ENCODE measurements around the gene SSX2IP.
A peak's percentile ranks its signal among the peaks of the same experiment; 100 is the strongest.
"Not testable (repeated sequence)": the region's sequence is repeated elsewhere in the genome, so short reads cannot be mapped to it uniquely, and the experiment has no call there.

SSX2IP gene, protein sequence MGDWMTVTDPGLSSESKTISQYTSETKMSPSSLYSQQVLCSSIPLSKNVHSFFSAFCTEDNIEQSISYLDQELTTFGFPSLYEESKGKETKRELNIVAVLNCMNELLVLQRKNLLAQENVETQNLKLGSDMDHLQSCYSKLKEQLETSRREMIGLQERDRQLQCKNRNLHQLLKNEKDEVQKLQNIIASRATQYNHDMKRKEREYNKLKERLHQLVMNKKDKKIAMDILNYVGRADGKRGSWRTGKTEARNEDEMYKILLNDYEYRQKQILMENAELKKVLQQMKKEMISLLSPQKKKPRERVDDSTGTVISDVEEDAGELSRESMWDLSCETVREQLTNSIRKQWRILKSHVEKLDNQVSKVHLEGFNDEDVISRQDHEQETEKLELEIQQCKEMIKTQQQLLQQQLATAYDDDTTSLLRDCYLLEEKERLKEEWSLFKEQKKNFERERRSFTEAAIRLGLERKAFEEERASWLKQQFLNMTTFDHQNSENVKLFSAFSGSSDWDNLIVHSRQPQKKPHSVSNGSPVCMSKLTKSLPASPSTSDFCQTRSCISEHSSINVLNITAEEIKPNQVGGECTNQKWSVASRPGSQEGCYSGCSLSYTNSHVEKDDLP

DNA sequence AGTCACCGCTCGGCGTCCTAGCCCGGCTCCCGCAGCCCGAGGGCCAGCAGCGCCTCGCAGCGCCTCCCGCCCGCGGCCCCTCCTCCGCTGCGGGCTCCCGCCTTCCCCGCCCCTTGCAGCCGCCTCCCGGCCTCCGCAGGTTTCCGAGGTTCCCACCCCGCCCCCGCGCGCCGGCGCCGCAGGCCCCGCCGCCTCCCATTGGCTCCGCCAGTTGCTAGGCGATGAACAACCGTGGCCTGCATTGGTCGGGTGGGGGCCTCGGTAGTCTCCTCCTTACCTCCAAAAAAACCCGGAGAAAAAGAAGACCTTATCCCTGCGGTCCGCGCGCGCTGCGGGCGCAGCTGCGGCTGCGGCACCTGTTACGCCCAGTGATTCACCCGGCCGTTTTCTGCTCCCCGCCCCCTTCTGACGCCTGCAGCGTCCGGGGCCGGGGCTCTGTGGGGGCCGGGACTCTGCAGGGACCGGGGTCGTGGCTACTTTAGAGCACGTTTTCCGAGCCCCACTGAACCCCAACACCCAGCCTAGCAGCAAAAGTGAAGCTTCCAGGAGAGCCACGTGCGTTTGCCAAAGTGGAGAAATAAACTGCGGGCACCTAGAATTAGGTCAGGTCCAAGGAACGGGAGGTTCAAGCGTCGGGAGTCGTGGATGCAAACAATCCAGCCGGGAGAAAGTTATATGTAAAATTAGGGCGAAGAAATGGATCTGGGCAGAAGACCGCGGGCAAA, at the start of gene SSX2IP:
TSS of gene SSX2IP (minus strand) at position 65 of the 725 bp plus-strand sequence. CDS start 19,242 bp downstream, outside the sequence.
- DNase-seq (ENCODE audit: low spot score) = peak; percentile 99

DNA sequence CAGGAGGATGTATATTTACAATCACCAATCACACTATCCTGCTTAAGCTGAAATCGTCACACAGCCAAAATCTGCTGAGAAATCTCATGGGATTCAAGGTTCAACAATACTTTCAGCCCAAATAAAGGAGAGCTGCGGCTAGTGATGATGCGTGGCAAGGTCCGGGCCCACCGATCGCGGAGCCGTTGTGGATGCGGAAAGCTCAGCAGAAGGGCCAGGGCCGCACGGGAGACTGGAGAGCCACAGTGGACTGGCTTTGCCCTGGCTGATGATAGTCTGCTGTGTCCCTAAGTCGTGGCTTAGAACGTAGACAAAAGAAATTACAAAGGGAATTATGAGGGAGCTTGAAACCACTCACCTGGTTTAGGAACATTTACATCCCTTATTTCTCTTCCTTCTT, 48.0 kb upstream of the SSX2IP start:
- DNase-seq (ENCODE audit: low spot score) = no peak

DNA sequence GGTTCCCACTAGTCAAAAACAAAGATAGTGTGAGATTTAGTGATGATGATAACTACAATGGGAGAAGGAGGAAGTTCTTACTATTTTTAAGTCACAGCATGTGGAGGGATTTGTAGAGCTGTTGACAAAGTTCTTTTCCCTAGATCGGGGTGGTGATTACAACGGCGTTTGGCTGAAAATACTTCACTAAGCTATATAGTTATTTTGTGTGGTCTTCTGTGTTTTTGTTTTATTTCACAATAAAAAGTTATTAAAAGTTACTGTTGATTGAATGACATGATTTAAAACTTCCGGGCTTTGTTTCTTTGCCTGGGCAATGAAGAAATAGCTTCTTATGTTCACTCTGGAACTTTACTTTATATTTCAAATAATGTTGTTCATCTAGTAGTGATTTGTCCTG, 47.3 kb upstream of the SSX2IP start:
- no peak for DNase-seq (ENCODE audit: low spot score)

DNA sequence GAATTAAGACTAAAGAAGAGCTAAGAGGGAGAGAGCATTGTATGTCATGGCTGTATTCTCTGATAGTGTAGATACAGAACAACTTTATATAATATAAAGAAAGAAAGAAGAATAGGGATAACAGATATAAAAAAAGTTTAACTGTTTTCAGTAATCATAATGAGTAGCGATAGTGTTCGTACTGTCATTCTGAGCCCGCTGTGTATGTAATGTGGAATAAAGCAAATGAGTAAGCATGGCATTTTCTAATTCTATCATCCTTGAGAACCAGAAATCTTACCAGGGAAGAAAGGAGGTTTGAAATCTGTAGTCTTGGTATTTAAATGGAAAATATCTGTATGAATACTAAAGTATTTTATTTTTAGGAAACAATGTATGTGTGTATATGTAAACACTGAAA, 46.7 kb upstream of the SSX2IP start:
- DNase-seq (ENCODE audit: low spot score) = no peak

DNA sequence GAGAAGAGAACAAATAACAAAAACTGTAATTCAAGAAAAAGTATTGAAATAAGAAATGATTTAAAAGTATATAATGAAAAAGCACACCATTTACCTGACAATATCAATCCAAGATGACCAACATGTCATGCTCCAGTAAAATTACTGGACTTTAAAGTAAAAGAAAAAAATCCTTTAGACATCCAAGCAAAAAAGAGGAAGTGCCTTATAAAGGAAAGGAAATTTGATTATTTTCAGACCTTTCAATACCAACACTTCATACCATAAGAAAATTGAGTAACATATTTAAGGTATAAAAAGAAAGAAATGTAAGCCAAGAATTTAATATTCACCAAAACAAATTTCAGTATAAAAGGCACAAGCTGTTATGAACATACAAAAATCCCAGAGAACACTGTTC, 46.2 kb upstream of the SSX2IP start:
- no peak for DNase-seq (ENCODE audit: low spot score)

DNA sequence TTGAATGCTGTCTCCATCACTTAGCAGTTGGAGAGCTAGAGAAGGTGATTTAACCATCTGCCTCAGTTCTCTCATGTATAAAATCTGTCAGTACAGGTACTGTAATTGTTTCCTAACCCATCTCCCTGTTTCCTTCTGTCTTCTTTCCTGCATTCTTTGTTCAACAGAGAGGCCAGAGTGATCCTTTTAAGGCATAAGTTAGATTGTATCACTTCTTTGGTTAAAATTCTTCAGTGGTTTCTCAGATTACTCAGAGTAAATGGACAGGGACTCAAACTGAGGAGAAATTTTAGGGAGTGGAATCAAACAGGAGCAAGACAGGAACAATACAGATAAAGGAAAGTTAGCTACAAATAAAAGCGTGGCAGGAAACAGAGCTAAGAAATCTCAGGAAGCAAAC, 45.2 kb upstream of the SSX2IP start:
- no peak for DNase-seq (ENCODE audit: low spot score)

DNA sequence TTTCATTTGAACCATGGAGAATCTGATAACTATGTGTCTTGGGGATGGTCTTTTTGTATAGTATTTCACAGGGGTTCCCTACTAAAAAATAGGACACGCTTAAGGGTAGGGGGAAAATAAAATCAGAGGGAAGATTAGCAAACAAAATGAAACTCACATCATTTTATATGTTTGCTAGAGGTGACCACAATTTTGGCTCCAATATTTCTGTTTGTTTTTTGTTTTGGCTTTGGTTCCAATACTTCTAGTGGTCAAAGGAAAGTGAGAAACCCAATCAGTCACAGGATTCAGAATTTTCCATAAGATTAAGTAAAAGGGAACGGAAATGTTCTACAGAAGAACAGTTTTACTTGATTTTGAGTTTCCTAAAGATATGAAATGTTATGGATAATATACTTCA, 42.3 kb upstream of the SSX2IP start:
- no peak for DNase-seq (ENCODE audit: low spot score)

DNA sequence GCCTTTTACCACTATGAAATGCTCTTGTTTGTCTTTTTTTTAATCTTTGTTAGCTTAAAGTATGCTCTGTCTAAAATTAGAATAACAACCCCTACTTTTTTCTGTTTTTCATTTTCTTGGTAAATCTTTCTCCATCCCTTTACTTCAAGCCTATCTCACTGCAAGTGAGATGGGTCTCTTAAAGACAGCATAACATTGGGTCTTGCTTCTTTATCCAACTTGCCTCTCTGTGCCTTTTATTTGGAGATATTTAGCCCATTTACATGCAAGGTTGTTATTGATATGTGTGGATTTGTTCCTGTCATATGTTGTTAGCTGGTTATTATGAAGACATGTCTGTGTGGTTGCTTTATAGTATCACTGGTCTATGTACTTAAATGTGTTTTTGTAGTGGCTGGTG, 41.3 kb upstream of the SSX2IP start:
- no peak for DNase-seq (ENCODE audit: low spot score)

DNA sequence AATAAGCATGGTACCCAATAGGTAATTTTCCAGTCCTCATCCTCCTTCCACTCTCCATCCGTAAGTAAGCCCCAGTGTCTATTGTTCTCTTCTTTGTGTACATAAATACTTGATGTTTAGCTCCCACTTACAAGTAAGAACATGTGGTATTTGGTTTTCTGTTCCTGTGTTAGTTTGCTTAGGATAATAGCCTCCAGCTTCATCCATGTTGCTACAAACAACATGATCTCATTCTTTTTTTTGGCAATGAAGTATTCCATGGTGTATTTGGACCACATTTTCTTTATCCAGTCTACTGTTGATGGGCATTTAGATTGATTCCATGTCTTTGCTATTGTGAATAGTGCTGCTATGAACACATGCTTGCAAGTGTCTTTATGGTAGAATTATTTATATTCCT, 37.5 kb upstream of the SSX2IP start:
- DNase-seq (ENCODE audit: low spot score) = not testable (repeated sequence)

DNA sequence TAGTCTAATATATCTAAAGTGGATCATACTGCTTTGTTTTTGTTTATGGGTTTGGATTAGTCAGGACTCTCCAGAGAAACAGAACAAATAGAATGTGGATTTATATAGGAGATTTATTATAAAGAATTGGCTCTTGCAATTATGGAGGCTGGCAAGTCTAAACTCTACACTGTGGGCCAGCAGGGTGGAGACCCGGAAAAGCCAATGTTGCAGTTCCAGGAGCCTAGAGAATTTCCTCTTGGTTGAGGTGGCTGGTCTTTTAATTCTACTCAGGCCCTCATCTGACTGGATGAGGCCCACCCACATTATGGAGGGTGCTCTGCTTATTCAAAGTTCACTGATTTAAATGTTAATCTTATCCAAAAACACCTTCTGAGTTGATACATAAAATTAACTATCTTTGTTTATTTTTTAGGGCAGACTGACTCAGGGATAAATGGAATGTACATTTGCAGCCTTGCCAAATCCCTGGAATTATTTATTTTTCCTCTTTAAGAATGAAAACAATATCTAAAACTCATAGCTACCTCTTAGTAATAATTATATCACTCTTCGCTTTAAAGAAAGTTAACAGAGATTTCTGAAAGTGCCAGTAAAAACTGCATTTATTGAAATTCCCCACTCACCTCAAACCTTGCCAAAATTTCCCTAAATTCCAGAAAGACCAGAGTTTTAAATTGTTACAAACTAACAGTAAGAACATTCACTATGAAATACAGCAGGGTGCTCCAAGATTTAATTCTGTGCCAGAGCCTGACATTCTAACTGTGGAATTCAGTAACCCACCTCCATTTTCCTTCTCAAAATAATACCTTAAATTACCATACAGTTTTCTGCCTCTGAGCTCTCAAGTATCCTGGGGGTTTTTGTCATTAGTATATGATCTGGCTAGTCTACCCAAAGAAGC, 36.6 kb upstream of the SSX2IP start:
- DNase-seq (ENCODE audit: low spot score) = no peak

DNA sequence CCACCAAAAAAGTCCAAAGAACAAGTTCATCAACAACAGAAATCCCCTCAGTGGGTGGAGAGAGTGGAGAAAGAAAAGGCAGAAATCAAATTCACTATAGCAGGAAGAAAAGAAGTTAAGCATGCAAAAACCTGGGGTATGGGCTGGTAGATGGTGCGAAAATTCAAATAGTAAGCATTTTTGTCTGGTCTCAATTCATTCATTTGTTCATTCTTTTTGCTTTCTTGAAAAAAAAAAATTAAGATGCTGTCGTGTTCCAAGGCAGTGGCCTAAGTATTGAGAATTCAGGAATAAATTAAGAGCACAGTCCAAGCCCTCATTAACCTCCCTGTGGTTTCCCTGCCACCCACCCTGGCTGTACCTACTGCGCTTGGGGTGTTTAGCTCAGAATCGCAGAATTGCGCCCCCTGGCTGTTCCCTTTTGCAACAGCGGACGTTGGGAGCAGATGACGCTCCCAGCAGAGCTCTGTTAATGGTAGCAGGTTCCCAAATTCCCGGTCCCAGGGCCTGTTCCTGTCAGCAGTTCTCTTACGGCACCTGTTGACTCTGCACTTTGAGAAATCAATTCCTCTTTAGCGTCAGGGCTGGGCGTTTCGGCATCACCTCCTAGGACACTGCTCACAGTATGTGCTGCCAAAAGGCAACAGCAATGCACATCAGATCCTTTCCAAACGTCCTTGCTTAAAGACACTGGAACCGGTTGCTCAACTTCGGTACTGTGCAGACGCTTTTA, 34.0 kb upstream of the SSX2IP start:
- peak; percentile 43 for DNase-seq (ENCODE audit: low spot score)

DNA sequence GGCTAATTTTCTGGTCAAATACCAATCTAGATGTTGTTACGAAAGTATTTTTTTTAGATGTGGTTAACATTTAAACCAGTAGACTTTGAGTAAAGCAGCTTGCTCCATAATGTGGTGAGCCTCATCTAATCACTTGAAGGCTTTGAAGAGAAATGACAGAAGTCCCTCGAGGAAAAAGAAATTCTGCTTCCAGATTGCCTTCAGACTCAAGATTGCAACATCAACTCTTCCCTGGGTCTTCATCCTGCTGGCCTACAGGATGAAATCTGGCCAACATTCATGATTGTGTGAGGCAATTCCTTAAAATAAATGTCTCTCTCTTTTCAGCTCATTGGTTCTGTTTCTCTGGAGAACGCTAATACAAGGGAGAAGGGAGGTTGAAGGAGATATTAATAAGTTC, 32.5 kb upstream of the SSX2IP start:
- no peak for DNase-seq (ENCODE audit: low spot score)

DNA sequence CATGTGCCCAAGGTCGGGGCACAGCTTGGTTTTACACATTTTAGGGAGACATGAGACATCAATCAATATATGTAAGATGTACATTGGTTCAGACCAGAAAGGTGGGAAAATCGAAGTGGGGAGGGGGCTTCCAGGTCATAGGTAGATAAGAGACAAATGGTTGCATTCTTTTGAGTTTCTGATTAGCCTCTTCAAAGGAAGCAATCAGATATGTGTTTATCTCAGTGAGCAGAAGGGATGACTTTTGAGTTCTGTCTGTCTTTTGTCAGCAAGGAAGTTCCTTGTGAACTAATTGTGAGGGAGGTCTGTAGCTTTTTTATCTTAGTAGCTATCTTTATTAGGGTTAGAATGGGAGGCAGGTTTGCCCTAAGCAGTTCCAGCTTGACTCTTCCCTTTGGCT, 31.6 kb upstream of the SSX2IP start:
- not testable (repeated sequence) for DNase-seq (ENCODE audit: low spot score)

DNA sequence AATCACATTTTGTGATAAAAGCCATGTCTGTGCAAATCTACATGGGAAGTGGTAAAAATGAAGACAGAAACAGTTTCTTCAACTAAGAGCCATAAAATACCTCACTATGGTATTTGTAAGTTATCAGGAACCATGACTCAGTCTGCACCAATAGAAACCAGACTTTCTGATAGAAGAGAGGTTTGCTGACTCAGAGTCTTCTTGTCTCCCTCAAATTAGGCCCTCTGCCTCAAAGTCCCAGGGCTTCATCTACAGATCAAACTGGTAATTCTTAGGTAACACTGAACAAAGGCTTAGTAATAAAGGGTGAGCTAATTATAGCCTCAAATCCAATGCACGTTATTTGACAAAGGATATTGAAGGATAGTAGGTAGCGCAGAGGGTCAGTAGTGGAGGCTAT, 30.9 kb upstream of the SSX2IP start:
- DNase-seq (ENCODE audit: low spot score) = no peak

DNA sequence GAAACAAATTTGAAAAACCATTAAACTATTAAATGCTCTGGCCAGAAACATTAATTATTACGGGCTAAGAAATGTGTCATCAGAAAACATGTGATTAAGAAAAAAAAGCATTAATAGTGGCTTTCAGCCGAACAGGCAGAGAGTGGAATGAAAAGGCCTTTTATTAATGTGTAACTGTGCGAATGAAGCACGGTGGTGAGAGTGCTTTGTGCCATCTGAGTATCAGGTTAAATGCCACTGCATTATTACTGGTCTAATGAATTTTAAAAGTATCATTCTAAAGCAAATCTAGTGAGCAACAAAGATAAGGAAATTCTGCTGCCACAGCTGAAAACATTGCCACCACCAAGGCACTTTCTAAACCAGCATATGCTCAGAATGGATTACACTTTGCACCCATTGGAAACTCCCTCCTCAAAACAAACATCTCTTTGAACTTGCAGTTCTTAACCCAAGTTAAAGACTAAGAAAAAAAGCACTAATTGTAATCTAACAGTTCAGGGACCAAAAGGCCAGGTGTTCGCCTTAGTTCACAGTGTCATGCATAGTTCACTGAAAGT, 30.0 kb upstream of the SSX2IP start:
- DNase-seq (ENCODE audit: low spot score) = no peak

DNA sequence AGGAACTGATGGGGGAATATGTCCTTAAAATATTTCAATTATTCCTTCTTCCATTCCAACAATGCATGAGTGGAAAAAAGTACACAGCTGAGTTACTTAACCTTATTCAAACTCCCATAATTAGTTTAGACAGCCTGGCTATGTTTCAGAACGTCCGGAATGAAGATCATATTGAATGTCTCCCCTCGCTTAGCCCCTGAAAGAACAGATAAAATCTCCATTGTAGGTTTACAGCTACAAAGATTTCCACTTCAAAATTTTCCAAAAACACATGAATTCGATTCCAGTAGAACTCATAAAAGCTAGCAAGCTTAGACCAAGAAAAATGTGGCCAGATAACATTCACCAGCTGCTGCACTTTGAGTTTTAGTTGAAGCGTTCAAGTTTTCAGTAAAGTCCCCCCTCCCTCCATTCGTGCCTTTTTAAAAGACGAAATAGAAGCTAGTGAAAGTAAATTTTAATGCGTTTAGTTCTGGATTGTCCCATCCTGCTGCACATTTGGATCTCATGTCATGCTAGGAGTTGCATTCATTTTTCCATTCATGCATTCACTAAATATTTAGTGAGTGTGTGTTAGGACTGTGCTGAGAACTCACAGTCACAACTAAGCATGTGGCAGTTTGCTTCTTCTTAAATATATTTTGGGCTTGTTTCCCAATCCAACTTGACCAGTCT, 29.4 kb upstream of the SSX2IP start:
- no peak for DNase-seq (ENCODE audit: low spot score)

DNA sequence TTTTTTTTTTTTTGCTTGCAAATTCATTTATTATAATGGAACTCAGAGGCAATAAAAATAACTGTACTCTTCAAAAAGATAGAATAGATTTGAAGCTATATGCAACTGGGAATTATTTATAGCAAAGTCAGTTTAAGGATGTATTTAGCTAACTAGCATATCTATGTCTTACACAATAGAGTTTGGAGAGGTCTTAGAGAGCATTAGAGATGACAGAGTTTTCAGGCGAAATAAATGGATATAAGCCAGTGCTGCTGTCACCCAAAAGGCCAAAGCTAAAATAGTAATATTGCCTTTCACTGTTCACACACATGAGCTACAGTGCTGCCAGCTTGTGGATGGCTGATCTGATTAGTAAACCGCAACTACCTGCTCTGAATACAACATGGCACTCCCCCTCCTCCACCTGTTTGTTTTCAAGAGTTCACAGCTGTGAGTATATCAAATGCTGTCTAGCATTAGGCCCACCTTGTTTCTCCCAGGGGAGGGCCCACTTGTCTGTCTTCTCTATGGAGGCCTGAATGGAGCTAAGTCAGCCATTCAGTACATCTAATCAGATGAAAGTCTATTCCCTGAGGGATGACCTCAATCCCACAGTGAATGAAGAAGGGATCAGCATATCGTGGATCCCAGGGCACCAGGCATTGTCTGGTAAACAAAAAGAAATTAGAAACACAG, 25.2 kb upstream of the SSX2IP start:
- DNase-seq (ENCODE audit: low spot score) = peak; percentile 74

DNA sequence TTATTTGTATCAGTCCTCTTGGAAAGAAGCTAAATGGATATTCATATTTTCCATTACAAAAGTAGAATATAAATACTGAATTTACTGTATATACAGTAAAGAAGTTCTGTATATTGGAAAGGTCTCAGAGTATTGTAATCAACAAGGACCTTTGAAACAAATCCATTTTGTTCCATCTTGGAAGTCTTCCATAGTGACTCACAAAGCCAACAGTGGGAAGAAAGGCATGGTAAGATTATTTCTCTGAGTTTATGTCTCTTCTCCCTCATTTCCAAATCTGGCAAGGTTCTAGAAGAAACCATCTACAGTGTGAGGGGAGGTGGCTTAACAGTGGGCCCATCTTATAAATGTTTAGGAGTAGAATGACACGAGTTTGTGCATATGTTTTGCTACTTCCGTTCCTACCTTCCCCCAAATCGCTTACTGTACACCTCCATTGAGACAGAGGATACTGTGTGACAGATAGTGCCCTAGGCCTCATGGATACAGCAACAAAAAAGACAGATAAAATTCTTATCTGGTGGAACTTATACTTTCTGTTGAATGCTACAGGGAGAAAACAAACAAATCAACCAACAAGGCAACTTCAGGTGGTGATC, 22.1 kb upstream of the SSX2IP start:
- DNase-seq (ENCODE audit: low spot score) = no peak

DNA sequence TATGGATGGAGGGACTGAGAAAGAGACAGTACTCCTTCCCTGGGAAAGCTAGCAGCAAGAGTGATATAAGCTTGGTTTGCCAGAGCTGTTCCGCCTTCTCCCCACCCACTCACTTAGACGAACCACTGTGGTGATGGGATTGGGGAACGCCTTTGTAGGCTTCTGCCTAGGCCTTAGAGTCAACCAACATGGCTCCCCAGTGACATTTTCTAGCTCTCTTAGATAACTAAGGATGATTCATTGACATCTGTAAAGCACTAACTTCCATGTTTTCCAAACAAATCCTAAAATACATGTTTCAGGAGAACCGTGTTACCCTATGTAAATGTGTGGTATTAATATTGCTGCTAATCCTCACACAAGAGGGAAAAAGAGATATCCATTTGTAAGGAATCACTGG, 21.6 kb upstream of the SSX2IP start:
- no peak for DNase-seq (ENCODE audit: low spot score)
